Tibial nerve (tissue), 4 donors: Measurements from ENCODE around the gene ATG7.

ENCODE experiments used
- CTCF ChIP-seq, 5 experiments: fragments of 200-600 bp in 3 of 5; fragments of 450-650 bp in 2 of 5; sonication (generic) in 3 of 5; IDR thresholded peaks; one replicate each; pipeline ENCODE4 v1.5.1; 2016 to 2019; ENCODE audit warnings: antibody characterized with exemption in 5 of 5, mild to moderate bottlenecking in 3 of 5, moderate library complexity in 2 of 5
- EP300 ChIP-seq, 2 donors: sonication (generic); formaldehyde crosslinking; IDR thresholded peaks; one replicate each; pipeline ENCODE4 v1.6.1; 2017; ENCODE audit warnings: antibody characterized with exemption in 2 of 2, mild to moderate bottlenecking in 1 of 2
- POLR2A ChIP-seq, 2 donors: fragments of 450-650 bp; IDR thresholded peaks; one replicate each; pipeline ENCODE4 v1.6.1; 2017; ENCODE audit warnings: antibody characterized with exemption in 2 of 2, mild to moderate bottlenecking in 2 of 2, moderate library complexity in 2 of 2

DNA sequence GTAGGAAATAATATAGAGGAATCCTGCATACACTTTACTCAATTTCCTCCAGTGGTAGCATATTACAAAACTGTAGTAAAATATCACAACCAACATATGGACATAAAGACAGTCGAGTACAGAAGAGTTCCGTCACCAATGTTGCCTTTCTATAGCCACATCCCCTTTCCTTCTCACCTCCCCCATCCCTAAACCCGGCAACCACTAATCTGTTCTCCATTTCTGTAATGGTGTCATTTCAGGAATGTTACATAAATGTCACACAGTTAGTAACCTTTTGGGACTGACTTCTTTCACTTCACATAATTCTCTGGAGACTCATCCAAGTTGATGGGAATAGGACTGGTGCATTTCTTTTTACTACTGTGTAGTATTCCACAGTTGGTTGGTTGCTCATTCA, 41.4 kb upstream of the ATG7 start:
- TF ChIP-seq CTCF (IDR thresholded peaks at IDR 0.05): no peak
- TF ChIP-seq POLR2A (IDR thresholded peaks at IDR 0.05): no peak
- no peak for TF ChIP-seq EP300 (IDR thresholded peaks at IDR 0.05)
